NCI-H510A (cell line): ENCODE measurements around the gene CRADD.
"Not testable (repeated sequence)": the region's sequence is repeated elsewhere in the genome, so short reads cannot be mapped to it uniquely, and the experiment has no call there.

Experiments
- DNase-seq: peaks from one replicate; lab custom pipeline; 2025; lab: John Stamatoyannopoulos, UW

Gene CRADD

DNA sequence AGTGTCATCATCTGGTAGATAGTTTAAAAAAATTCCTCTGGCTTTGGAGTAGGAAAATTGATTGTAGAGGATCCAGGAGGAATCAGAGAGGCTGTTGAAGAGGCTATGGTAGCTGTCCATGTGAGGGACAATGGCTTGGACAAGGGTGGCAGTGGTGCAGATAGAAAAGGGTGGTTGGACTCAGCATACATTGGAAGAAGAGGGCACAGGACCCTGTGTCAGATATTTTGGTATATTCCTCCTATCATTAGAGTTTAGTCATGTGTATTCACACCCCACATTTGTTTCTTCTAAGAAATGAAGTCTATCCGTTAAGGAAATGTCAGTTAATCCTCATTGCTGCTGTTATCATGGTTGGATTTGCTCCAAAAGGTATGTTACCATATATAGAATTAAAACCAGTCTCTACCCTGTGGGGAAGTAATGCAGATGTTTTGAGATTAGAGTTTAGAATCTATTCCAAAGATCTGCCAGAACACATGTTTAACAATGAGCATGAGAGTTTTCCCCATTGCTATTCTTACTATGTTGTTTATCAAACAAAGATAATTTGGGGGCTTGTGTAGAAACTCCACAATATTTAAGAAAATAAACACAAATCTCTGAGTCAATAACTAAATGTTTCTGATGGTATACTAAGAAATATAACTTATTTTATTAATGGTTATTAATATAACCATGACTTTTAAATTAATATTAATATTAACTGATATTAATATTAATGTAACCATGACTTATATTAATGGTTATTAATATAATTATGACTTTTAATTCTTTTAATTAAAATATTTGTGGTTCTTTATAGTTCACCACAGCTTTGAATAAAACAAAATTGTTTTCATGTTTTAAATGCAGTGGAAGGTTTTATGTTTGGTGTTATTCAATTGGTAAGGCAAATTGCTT, 80.9 kb downstream of the CRADD start:
- no peak for DNase-seq

DNA sequence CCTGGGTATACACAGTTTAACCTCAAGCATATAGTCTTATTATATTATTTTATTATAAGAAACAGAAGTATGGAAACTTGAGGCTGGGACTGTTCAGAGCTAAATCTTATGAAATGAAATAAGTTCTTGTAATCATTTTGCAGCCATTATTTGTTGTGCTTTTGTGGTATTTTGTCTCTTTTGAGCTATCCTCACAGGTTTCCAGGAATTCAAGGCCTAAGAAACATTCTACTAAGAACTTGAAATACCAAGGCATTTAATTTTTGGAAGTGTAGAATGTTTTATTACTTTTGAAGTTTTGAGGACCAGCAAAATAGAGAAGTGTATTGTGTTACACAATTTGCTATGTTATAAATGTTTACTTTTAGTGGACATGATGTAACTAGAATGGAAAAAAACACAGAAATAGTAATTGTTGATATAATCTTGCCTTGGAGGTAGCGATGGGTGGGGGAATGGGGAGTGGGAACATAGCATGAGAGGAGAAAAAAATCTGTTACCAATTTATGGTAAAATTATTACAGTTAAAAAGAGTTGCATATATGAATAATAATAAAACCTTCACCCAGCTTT, 81.7 kb downstream of the CRADD start:
- DNase-seq: no peak

DNA sequence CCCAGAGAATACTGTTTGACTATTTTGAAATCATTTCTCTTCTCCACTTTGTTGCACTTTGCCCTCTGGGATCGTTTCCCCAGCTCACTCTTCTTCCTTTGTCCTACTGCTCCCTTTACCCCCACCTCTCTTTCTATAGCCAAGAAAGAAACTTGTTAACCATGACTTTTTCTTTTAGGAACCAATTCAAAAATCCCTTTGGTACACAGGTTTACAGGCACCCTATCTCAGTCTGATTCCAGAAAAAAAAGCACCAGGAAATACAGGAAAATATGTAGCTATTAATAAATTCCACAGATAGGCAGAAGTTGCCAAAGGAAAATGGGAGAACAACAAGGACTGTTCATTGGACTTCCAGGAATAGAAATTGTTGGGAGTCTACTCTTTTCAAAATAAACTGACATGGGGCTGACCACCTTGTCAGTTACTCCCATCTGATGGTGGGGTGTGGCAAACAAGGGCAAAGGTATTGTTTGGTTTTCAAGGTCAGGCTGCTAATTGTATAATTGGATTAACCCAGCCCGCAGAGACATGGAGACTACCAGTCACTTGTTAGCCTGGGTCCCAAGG, 82.4 kb downstream of the CRADD start:
- no peak for DNase-seq

DNA sequence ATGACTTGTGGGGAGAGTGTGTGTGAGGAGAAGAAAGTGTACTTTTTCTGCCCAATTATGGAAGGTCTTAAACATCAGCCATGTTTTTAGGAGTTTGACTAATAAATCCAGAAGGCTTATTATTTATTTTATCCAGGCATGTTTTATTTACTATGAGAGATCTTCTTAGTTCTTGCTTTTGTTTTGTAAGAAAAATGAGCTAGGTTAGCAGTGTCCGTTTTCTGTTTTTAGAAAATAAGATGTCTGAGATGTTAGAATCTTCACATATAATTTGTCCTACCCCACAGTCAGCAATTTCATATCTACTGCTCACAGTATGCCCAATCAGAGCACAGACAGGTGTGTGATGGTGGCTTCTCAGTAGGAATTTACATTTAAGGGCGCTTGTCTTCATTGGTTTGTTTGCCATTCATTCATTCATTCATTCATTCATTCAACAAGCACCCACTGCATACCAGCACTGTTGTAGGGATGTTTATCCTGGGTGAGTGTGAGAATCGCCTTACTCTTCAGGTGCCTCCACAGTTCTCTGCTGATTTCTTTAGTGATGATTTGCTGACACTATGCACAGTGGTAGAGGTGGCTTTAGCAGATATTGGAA, 83.2 kb downstream of the CRADD start:
- no peak for DNase-seq

DNA sequence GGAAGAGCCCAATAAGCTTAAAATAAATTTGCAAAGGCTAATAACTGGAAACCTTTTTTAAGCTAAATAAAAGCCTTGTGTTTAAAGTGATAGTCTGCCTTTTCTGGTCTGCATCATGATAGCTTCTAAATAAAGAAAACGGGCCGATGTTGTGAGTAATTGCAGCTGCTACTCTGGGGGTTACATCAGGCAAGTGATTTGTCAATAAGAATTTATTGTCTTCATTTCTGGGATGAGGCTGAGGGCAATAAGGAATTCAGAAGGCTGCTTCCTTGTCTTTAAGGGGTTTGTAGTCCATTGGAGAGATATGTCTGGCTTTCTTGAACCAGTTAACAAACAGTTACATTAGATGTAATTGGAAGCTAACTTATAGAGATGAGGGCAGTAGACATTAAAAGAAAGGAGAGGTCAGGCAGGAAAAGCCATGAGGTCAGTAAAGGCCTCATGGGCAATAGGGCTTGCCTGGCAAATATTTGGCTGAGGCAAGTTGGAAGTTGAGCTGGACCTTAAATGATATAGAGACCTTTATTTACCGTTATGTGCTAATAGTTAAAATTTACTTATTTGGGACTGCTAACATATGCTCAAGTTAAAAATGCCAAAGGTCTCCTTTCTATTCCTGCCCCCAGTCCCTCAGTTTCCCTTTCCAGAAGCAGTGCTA, 85.0 kb downstream of the CRADD start:
- DNase-seq: no peak

DNA sequence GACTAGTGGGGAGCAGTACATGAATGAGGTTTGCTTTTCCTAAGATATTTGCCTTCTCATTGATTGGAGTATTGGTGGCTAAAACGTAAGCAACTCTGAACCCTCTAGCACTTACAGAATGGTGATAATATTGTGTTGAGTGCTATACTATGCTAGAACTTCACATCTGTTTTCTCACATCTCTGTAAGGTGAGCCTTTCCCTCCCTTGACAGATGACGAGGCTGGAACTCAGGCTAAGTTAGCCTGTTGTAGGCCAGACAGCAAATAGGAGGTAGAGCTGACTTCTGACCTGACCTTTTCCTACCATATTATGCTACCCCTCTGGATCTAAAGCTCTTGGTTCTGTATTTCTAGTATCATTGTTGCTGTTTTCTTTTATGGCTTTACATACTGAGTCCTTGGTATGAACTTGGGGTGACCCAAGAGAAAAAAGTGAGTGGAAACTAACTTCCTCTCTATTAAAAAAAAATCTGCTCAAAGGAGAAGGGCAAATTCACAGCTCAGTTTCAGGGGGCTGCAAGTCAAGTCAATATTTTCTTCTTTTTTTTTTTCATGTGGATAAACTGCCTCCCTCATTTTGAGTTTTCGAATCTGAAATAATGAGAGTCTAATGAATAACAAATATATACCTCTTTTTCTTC, 85.9 kb downstream of the CRADD start:
- DNase-seq: no peak

DNA sequence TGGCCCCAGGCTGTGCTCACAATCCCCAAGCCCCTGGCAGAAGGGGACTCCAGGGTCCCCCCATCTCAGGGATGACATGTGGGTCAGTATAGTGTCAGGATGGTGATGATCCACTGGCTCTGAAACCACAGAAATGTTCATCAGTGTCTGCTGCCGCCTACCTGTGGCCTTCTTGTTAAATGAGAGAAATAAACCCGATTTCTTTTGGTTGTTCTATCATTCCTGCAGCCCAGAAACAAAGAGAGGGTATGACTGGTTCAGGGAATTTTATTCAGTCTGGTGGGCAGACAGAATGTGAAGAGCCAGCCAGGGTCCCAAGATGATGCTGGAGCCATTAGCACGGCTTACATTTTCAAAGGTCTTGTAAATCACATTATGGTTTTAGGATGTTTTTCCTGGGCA, 86.6 kb downstream of the CRADD start:
- no peak for DNase-seq

DNA sequence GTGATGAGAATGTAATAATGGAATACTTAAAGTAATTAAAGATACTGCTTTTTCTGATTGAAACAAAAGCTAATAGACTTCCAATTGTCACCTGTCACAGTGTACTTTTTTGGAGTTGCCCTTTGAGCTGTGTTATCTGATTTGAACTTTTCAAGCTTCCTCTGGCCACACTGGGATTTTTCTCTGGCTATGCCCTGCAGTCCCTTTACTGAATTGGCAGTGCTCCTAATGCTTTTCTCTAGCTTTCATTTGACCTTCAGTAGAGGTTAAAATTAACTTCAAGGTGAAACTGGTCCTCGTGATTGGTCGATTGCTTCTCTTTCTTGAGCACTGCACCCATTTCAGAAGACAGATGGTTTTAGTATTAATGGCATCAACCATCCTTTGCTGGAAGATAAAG, 89.2 kb downstream of the CRADD start:
- no peak for DNase-seq

DNA sequence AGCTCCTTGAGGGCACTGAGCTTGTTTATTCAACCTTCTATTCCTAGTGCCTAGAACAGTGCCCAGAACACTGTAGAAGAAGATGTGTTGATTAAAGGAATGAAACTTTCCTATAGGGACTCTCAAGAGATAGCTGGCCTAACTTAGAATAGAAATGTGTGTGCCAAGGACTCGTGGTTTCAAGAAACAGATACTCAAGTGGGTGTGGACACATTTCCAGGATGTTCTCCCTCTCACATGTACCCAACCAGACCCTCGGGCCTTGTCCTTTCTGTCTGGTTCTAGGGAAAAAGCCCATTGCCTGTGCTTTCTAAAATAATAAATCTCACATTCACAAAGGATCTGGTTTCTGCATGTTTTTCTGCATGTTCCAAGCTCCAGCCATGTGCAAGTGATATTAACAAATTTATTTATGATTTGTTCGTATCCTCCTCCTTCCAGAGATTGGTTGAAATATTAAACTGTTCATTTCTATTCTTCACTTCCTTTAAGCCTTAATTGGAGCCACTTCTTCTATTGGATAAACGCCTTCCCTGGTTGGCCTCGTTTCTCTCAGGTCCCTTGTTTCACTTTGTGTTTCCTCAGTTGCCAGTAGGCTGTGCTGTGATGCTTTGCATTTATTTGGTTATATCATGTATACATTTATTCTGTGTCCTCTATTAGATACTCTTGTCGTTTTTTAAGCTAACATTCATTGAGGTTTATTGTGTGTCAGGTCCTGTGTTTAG, 89.8 kb downstream of the CRADD start:
- DNase-seq: no peak

DNA sequence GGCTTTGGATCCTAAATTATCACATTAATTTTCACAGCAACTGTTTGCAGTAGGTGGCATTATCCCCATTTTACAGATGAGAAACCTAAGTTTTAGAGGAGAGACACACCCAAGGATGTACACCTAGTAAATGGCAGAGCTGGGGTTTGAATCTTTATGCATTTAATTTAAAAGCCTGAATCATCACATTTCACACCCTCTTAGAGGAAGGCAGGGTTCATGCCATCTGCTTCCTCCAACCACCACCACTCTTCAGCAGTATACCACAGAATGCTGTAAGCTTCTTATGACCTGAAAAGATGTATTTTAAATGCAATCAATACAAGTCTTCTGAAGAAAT, 90.3 kb downstream of the CRADD start:
- DNase-seq: no peak

DNA sequence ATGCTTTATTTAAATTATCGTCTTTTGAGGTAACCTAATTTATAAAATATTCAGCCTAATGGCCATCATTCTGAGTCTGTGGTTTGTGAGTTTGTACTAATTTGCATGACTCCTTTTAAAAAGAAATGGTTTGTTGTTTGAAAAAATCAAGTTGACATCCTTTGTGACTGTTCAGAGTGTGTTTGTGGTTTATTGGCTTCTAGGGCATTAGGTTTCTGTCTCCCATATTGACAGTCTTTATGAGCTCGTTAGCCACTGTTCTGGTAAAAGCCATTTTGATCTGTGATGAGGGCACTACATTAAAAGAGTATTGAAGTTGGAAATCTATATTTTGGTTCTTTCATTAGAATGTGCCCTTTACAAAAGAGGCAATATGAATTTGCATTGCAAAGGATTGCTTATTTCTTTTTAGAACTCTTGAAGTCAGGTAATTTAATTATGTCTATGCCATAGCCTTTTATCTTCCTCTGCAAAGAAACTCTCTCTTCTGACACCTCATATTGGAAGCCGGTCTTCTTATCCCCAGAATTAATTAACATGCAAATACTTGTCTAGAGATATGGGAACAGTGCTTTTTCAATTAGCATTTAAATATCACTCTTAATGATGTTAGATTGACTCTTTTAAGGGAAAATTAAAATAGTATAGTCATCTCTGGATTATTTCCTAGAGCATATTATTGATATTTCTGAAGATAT, 95.0 kb downstream of the CRADD start:
- no peak for DNase-seq

DNA sequence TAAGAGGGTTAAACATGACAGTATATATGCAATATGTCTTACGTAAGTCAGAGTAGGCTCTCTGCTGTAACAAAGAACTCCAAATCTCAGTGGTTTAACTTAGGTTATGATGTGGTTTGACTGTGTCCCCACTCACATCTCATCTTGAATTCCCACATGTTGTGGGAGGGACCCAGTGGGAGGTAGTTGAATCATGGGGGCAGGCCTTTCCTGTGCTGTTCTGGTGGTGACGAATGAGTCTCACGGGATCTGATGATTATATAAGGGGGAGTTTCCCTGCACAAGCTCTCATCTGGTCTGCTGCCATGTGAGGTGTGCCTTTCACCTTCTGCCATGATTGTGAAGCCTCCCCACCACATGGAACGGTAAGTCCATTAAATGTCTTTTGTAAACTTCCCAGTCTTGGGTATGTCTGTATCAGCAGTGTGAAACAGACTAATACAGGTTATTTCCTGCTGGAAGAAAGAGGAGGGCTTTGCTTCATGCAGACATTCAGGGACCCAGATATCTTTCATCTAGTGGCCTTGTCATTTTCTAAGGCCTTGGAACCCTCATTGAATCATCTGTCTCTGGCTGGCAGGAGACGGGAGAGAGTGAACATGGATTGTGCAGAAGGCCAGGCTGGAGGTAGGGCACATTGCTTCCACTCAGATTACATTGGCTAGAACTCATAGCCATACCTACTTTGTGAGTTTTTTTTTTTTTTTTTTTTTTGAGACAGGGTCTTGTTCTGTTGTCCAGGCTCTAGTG, 96.1 kb downstream of the CRADD start:
- DNase-seq: no peak

DNA sequence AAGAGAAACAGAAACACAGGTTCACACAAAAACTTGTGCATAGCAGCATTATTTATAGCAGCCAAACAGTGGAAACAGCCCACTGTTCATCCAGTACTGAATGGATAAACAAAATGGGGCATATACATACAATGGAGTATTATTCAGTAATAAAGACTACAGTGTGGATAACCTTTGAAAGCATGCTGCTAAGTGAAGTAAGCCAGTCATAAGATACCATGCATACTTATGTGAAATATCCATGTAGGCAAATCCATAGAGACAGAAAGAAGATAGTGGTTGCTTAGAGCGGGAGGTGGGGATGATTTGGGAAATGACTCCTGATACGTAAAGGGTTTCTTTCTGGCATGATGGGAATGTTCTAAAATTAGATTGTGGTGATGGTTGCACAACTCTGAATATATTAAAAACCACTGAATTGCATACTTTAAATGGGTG, 99.4 kb downstream of the CRADD start:
- no peak for DNase-seq

DNA sequence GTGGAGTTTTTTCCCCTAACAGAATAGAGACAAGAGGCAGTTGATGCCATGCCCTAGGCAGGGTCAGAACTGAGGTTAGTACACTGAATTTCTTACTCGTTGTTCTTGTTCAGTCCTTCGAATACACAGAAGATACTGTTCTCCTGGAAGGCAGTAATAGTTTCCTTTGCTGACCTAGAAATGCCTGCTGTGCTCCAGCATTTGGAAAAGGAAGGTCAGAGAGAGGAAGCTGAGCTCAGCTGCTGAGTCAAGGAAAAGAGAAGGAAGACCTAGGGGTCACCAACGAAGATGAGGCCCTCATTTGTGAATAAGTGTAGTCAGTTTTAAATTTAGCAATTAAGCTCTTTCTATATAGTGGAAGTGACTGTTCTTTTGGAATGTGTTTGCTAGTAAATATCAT, 100.1 kb downstream of the CRADD start:
- no peak for DNase-seq

DNA sequence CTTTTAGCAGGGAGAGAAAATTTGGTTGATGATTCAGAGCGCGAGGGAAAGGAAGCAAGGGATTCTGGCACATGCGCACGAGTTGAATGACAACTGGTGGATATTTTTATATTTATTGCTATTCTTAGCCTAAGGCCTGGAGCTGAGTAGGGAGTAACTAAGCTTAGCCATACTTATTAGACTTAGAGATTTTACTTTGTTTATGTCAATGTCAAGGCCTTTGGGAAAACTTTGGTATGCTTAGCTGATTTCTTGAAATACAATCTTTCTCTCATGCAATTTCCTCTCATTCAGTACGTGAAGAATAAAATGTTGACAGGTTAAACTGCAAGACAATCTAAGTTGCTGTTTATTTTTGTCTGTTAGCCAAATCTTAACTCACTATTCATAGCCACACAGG, 101.1 kb downstream of the CRADD start:
- no peak for DNase-seq

DNA sequence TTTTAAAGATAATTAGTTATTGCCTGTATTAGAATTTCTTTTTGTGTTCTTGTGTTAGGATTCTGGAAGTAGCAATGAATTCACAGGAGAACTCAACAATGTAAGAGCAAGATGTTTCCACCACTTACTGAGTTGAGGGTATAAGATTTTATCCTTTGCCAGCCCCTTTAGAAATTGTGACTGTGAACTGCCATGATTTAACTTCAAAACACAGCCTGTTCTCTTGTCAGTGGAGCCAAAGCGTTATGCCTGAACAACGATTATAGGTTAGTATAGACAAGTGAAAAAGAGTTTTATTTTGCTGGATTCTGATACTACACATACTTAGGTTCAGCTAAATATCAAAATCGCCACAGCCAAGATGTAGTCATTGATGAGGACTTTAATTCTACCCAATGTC, 101.6 kb downstream of the CRADD start:
- no peak for DNase-seq

DNA sequence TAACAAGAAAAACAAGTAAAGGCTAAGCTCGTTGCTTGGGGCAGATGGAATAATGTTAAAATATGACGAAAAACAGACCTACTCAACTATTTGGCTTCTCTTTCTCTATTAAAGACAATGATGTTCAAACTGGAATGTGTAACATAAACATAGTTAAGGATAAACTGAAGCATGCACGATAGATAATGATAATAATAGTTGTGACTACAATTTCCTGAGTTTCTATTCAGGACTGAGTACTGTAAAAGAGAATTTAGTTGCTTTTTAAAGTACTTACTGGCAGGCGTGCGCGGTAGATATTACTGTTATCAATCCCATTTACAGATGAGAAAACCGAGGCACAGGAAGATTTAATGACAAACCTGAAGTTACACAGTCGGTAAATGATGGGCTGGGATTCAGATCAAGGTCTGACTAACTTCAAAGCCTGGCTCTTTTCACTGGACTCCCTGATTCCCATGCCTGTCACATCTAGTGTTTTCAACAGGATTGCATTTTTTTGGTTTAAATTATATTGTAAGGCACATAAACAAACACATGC, 103.0 kb downstream of the CRADD start:
- DNase-seq: no peak

DNA sequence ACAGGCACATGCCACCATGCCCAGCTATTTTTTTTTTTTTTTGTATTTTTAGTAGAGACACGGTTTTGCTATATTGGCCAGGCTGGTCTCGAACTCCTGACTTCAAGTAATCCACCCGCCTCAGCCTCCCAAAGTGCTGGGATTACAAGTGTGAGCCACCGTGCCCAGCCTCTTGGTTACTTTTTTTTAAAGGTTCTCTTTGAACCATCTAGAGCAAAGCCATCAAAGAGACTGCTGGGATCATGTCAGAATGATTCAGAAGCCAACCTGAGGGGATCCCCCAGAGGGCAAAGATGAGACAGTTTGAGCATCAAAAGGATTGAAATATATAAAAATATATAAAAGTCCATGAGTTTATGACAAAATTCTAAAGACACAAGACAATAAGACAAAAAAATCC, 103.7 kb downstream of the CRADD start:
- DNase-seq: not testable (repeated sequence)

DNA sequence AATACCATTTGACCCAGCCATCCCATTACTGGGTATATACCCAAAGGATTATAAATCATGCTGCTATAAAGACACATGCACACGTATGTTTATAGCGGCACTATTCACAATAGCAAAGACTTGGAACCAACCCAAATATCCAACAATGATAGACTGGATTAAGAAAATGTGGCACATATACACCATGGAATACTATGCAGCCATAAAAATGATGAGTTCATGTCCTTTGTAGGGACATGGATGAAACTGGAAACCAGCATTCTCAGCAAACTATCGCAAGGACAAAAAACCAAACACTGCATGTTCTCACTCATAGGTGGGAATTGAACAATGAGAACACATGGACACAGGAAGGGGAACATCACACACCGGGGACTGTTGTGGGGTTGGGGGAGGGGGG, 104.8 kb downstream of the CRADD start:
- not testable (repeated sequence) for DNase-seq

DNA sequence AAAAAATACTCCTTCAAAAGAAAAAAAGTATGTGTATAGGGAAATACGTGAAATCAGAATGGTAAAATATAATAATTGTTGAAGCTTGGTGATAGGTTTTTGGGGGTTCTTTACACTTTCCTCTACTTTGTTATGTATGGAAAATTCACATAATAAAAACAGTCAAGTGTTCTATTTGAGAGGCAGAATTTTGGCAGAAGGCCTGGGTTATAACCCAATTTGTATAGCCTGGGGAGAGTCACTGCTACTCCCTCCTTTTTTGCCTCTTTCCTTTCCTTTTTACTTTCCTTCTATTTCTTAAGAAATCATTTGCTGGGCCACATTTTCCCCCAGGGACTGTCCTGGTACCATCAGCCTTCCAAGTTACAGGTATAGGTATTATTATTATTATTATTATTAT, 105.7 kb downstream of the CRADD start:
- DNase-seq: no peak
